HCT116 (cell line): ENCODE data around the gene IQCF2. TPM values are rescaled to one million over a fixed set of nuclear protein-coding genes. Genes with fewer than 3 reads are reported as not detected.

Source experiments
- ATAC-seq: fragments of 200-7000 bp; cut with Tn5 transposase; 2 replicates; pipeline ENCODE4 v1.9.1; 2020; ENCODE audit warnings: mild to moderate bottlenecking, moderate library complexity
- BruUV-seq: library from RNA; stranded (reverse); fragments of 400-500 nt; replicated peaks from 2 replicates; lab custom pipeline; 2021; lab: Mats Ljungman, UMichigan
- CTCF ChIA-PET: fragments of 300-600 bp; sonication (Branson Sonifier 250); formaldehyde crosslinking; loops from one replicate; lab custom pipeline; 2021; ENCODE audit warnings: antibody characterized with exemption; lab: Charles Lee
- POLR2A ChIA-PET: fragments of 300-600, 350-600 bp; sonication (Branson Sonifier 250); formaldehyde crosslinking; loops from one replicate; lab custom pipeline; 2021; ENCODE audit warnings: antibody characterized with exemption; lab: Charles Lee
- RAD21 ChIA-PET, 2 experiments: fragments of 300-600 bp; sonication (Branson Sonifier 250); formaldehyde crosslinking; loops; one replicate each; lab custom pipeline; 2023; ENCODE audit warnings: low total read pairs in 2 of 2; ENCODE audit not compliant: uncharacterized antibody in 2 of 2, unreplicated experiment in 2 of 2, low non-redundant PET in 1 of 2; lab: Charles Lee
- DNase-seq: peaks from one replicate; pipeline ENCODE4 v3.0.0-alpha.2; 2010; ENCODE audit warnings: low read depth, low spot score
- H2AFZ ChIP-seq: fragments of 200-600 bp; shearing (Covaris generic), sonication (generic); 2 replicates; pipeline ENCODE4 v1.6.1; 2017; ENCODE audit warnings: low read depth, mixed run types, mixed read lengths, antibody characterized with exemption, low read length; ENCODE audit not compliant: poor library complexity, severe bottlenecking
- H3K27ac ChIP-seq: 2 replicates; pipeline ENCODE4 v1.5.1; 2012; ENCODE audit warnings: low read depth, low read length
- H3K27me3 ChIP-seq: fragments of 200-600 bp; sonication (generic); 2 replicates; pipeline ENCODE4 v1.6.1; 2016; ENCODE audit warnings: mixed run types, low read length, mixed read lengths; ENCODE audit not compliant: insufficient read depth
- H3K36me3 ChIP-seq, 2 experiments: fragments of 200-500 bp in 1 of 2; fragments of 200-600 bp in 1 of 2; sonication (Bioruptor generic) in 1 of 2; sonication (generic) in 1 of 2; 2 replicates each; pipeline versions ENCODE4 v1.5.1 to v1.6.1; 2014 to 2016; ENCODE audit warnings: low read length in 2 of 2, inconsistent platforms in 1 of 2, mixed read lengths in 1 of 2, mixed run types in 1 of 2; ENCODE audit not compliant: insufficient read depth in 2 of 2, control insufficient read depth in 1 of 2
- H3K4me1 ChIP-seq, 2 experiments: fragments of 200-600 bp in 1 of 2; sonication (generic) in 1 of 2; 2 replicates each; pipeline versions ENCODE4 v1.5.1 to v1.6.1; 2012 to 2017; ENCODE audit warnings: low read length in 2 of 2, inconsistent platforms in 1 of 2, mild to moderate bottlenecking in 1 of 2, mixed read lengths in 1 of 2, mixed run types in 1 of 2, moderate library complexity in 1 of 2; ENCODE audit not compliant: insufficient read depth in 2 of 2, control insufficient read depth in 1 of 2
- H3K4me2 ChIP-seq: fragments of 200-600 bp; sonication (generic); 2 replicates; pipeline ENCODE4 v1.6.1; 2017; ENCODE audit warnings: mixed run types, low read length, mixed read lengths
- H3K4me3 ChIP-seq, 2 experiments: fragments of 200-600 bp in 1 of 2; sonication (generic) in 1 of 2; replicated peaks in 1 of 2; 2 replicates each; pipeline ENCODE4 v1.5.1; 2011 to 2016; ENCODE audit warnings: low read length in 2 of 2, control low read depth in 1 of 2, low read depth in 1 of 2, mild to moderate bottlenecking in 1 of 2, mixed read lengths in 1 of 2, mixed run types in 1 of 2
- H3K79me2 ChIP-seq: fragments of 200-600 bp; sonication (generic); 2 replicates; pipeline ENCODE4 v1.6.1; 2017; ENCODE audit warnings: mild to moderate bottlenecking, mixed run types, low read length, moderate library complexity, mixed read lengths; ENCODE audit not compliant: insufficient read depth
- H3K9ac ChIP-seq: fragments of 200-600 bp; sonication (generic); 2 replicates; pipeline ENCODE4 v1.6.1; 2016; ENCODE audit warnings: low read length, mixed read lengths
- H3K9me2 ChIP-seq: fragments of 200-600 bp; sonication (generic), shearing (Covaris generic); 2 replicates; pipeline ENCODE4 v1.6.1; 2017; ENCODE audit warnings: mixed run types, mild to moderate bottlenecking, moderate library complexity; ENCODE audit not compliant: insufficient read depth
- H3K9me3 ChIP-seq, 2 experiments: fragments of 200-500 bp in 1 of 2; fragments of 200-600 bp in 1 of 2; sonication (Bioruptor generic) in 1 of 2; sonication (generic) in 1 of 2; 2 replicates each; pipeline ENCODE4 v1.6.1; 2014 to 2017; ENCODE audit warnings: low read length in 2 of 2, mixed read lengths in 2 of 2, inconsistent platforms in 1 of 2, low read depth in 1 of 2, mild to moderate bottlenecking in 1 of 2, mixed run types in 1 of 2, moderate library complexity in 1 of 2; ENCODE audit not compliant: control insufficient read depth in 1 of 2, insufficient read depth in 1 of 2
- H4K20me1 ChIP-seq: fragments of 200-600 bp; sonication (generic), shearing (Covaris generic); 2 replicates; pipeline ENCODE4 v1.6.1; 2017; ENCODE audit warnings: mixed run types, mild to moderate bottlenecking, moderate library complexity; ENCODE audit not compliant: insufficient read depth
- CEBPB ChIP-seq: IDR thresholded peaks from 2 replicates; pipeline ENCODE4 v1.6.1; 2012; ENCODE audit warnings: low read depth
- EGR1 ChIP-seq: IDR thresholded peaks from 2 replicates; pipeline ENCODE4 v1.6.1; 2012; ENCODE audit warnings: low read depth
- EZH2 ChIP-seq: fragments of 200-600 bp; sonication (generic); IDR thresholded peaks from 2 replicates; pipeline ENCODE4 v1.6.1; 2017; ENCODE audit warnings: antibody characterized with exemption, mixed run types
- EZH2phosphoT487 ChIP-seq: fragments of 200-600 bp; IDR thresholded peaks from 2 replicates; pipeline ENCODE4 v1.6.1; 2018; ENCODE audit warnings: antibody characterized with exemption, borderline replicate concordance
- SIN3A ChIP-seq: IDR thresholded peaks from 2 replicates; pipeline ENCODE4 v1.6.1; 2012; ENCODE audit warnings: low read depth
- SRF ChIP-seq: IDR thresholded peaks from 2 replicates; pipeline ENCODE4 v1.6.1; 2012; ENCODE audit warnings: low read depth
- TCF7L2 ChIP-seq: IDR thresholded peaks from 2 replicates; pipeline ENCODE4 v1.7.0; 2011; ENCODE audit warnings: borderline replicate concordance, inconsistent platforms; ENCODE audit not compliant: insufficient read depth, insufficient read length; ENCODE audit errors: extremely low read depth
- YY1 ChIP-seq: IDR thresholded peaks from 2 replicates; pipeline ENCODE4 v1.6.1; 2011; ENCODE audit warnings: low read length, low read depth, moderate library complexity, mild to moderate bottlenecking; ENCODE audit not compliant: insufficient replicate concordance; ENCODE audit errors: extremely low read depth
- intact Hi-C: fragments of 100-400 bp; cut with micrococcal nuclease; formaldehyde crosslinking; loops from 2 replicates; pipeline ENCODE4 v1.10.0; 2022
- total RNA-seq: library from RNA; stranded (reverse); gene quantifications from one replicate; pipeline ENCODE4 v1.2.1, GENCODE V29; 2021; ENCODE audit not compliant: unreplicated experiment
- TF ChIP-seq, protein P1 (sequence below): IDR thresholded peaks from 2 replicates; pipeline ENCODE4 v1.6.1; 2012
- TF ChIP-seq, protein P2 (sequence below), 3 experiments: fragments of 200-600 bp in 1 of 3; sonication (generic) in 1 of 3; IDR thresholded peaks in 2 of 3; conservative IDR thresholded peaks in 1 of 3; 2 replicates each; pipeline ENCODE4 v1.5.1; 2012 to 2017; ENCODE audit warnings: low read depth in 2 of 3, low read length in 2 of 3, antibody characterized with exemption in 1 of 3, borderline replicate concordance in 1 of 3, control low read depth in 1 of 3, mild to moderate bottlenecking in 1 of 3, mixed read lengths in 1 of 3, mixed run types in 1 of 3, moderate library complexity in 1 of 3; ENCODE audit not compliant: insufficient read depth in 1 of 3
- TF ChIP-seq, protein P3 (sequence below): IDR thresholded peaks from 2 replicates; pipeline ENCODE4 v1.6.1; 2011; ENCODE audit warnings: mild to moderate bottlenecking, low read length, moderate library complexity; ENCODE audit not compliant: insufficient replicate concordance; ENCODE audit errors: extremely low read depth
- TF ChIP-seq, protein P4 (sequence below): IDR thresholded peaks from 2 replicates; pipeline ENCODE4 v1.6.1; 2012; ENCODE audit warnings: low read depth

IQCF2 gene
- total RNA-seq, 1 experiment from 2014 or later = not detected

DNA sequence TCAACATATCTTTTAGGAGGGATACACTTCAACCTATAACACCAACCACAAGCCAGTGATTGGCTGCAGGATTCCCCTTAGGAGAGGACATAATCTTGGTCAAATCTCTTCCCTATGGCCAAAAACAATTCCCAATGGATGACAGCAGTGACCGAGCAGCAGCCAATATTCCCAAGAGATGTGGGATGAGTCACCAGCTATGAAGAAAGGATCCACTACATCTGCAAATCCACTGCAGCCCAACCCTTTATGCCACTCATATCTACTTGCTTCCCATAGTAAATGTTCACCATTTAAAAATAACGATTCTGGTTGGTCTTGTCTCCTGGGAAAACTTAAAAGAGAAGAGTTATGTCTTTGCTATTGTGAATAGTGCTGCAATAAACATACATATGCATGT is 18.5 kb downstream of the IQCF2 start:
- Histone ChIP-seq H3K36me3 (no peaks in the 10 kb centered on the region), H3K4me3 (no peak overlapping the region), H3K9me2 (no peaks in the 10 kb centered on the region), H3K4me1 (peaks cover 0 to 5% of the 10 kb centered on the region in 2 experiments; a peak in 2 of 4 replicates), H3K27me3 (no peaks in the 10 kb centered on the region), H3K27ac (no peak overlapping the region), H3K4me2 (no peak overlapping the region), H4K20me1 (no peaks in the 10 kb centered on the region), H2AFZ (no peak overlapping the region)
- BruUV-seq = no TSS peak
- POLR2A ChIA-PET = no interaction called here
- RAD21 ChIA-PET = no interaction called here
- CTCF ChIA-PET = no interaction called here
- intact Hi-C loops = no loop called here
- TF ChIP-seq, protein P1, sequence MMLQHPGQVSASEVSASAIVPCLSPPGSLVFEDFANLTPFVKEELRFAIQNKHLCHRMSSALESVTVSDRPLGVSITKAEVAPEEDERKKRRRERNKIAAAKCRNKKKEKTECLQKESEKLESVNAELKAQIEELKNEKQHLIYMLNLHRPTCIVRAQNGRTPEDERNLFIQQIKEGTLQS = no peak
- TF ChIP-seq EZH2 = no peak
- TF ChIP-seq SRF = no peak
- TF ChIP-seq TCF7L2 = no peak
- TF ChIP-seq, protein P2, sequence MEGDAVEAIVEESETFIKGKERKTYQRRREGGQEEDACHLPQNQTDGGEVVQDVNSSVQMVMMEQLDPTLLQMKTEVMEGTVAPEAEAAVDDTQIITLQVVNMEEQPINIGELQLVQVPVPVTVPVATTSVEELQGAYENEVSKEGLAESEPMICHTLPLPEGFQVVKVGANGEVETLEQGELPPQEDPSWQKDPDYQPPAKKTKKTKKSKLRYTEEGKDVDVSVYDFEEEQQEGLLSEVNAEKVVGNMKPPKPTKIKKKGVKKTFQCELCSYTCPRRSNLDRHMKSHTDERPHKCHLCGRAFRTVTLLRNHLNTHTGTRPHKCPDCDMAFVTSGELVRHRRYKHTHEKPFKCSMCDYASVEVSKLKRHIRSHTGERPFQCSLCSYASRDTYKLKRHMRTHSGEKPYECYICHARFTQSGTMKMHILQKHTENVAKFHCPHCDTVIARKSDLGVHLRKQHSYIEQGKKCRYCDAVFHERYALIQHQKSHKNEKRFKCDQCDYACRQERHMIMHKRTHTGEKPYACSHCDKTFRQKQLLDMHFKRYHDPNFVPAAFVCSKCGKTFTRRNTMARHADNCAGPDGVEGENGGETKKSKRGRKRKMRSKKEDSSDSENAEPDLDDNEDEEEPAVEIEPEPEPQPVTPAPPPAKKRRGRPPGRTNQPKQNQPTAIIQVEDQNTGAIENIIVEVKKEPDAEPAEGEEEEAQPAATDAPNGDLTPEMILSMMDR (IDR thresholded peaks at IDR 0.05 in 2 of 3, conservative IDR thresholded peaks at IDR 0.05 in 1 of 3; ENCODE audit: borderline replicate concordance in 1 of 3, insufficient read depth in 1 of 3, low read depth in 2 of 3, low read length in 2 of 3) = no peak
- TF ChIP-seq, all 23 proteins: peak for 0
- no peak for ATAC-seq
- DNase-seq = no peak
- Histone ChIP-seq H3K9ac (no peak overlapping the region), H3K79me2 (no peaks in the 10 kb centered on the region), H3K9me3 (no peaks in the 10 kb centered on the region)

DNA sequence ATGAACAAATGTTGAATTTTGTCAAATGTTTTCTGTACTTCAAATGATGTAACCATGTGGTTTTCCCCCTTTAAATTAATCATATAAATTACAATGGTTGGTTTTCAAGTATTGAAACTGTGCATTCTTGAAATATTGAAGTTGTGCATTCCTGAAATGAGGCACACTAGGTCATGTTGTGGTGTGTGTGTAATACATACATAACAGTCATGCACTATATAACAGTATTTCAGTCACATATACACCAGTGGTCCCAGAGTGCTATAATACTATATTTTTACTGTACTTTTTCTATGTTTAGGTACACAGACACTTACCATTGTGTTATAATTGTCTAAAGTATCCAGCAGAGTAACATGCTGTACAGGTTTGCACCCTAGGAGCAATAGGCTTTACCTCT is 25.0 kb downstream of the IQCF2 start:
- H3K27ac ChIP-seq = no peak overlapping the region
- CTCF ChIA-PET = no interaction called here
- H3K79me2 ChIP-seq = no peaks in the 10 kb centered on the region
- no peaks in the 10 kb centered on the region for H3K9me2 ChIP-seq
- H4K20me1 ChIP-seq = no peaks in the 10 kb centered on the region
- no peaks in the 10 kb centered on the region for H3K36me3 ChIP-seq
- intact Hi-C loops = no loop called here
- no peaks in the 10 kb centered on the region for H3K9me3 ChIP-seq
- peaks cover 9 to 14% of the 10 kb centered on the region in 2 experiments for H3K4me1 ChIP-seq
- no peak for ATAC-seq
- RAD21 ChIA-PET = no interaction called here
- H2AFZ ChIP-seq = peak overlapping the region; percentile 27
- BruUV-seq = no TSS peak
- H3K4me3 ChIP-seq = no peak overlapping the region
- POLR2A ChIA-PET = no interaction called here
- DNase-seq = no peak
- no peak overlapping the region for H3K4me2 ChIP-seq
- no peaks in the 10 kb centered on the region for H3K27me3 ChIP-seq
- H3K9ac ChIP-seq = no peak overlapping the region
- no peak for TF ChIP-seq EZH2phosphoT487
- no peak for TF ChIP-seq SRF
- TF ChIP-seq SIN3A = no peak
- TF ChIP-seq EGR1 = no peak
- no peak for TF ChIP-seq YY1
- TF ChIP-seq, protein P3, sequence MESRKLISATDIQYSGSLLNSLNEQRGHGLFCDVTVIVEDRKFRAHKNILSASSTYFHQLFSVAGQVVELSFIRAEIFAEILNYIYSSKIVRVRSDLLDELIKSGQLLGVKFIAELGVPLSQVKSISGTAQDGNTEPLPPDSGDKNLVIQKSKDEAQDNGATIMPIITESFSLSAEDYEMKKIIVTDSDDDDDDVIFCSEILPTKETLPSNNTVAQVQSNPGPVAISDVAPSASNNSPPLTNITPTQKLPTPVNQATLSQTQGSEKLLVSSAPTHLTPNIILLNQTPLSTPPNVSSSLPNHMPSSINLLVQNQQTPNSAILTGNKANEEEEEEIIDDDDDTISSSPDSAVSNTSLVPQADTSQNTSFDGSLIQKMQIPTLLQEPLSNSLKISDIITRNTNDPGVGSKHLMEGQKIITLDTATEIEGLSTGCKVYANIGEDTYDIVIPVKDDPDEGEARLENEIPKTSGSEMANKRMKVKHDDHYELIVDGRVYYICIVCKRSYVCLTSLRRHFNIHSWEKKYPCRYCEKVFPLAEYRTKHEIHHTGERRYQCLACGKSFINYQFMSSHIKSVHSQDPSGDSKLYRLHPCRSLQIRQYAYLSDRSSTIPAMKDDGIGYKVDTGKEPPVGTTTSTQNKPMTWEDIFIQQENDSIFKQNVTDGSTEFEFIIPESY = no peak
- TF ChIP-seq CEBPB = no peak
- TF ChIP-seq, protein P4, sequence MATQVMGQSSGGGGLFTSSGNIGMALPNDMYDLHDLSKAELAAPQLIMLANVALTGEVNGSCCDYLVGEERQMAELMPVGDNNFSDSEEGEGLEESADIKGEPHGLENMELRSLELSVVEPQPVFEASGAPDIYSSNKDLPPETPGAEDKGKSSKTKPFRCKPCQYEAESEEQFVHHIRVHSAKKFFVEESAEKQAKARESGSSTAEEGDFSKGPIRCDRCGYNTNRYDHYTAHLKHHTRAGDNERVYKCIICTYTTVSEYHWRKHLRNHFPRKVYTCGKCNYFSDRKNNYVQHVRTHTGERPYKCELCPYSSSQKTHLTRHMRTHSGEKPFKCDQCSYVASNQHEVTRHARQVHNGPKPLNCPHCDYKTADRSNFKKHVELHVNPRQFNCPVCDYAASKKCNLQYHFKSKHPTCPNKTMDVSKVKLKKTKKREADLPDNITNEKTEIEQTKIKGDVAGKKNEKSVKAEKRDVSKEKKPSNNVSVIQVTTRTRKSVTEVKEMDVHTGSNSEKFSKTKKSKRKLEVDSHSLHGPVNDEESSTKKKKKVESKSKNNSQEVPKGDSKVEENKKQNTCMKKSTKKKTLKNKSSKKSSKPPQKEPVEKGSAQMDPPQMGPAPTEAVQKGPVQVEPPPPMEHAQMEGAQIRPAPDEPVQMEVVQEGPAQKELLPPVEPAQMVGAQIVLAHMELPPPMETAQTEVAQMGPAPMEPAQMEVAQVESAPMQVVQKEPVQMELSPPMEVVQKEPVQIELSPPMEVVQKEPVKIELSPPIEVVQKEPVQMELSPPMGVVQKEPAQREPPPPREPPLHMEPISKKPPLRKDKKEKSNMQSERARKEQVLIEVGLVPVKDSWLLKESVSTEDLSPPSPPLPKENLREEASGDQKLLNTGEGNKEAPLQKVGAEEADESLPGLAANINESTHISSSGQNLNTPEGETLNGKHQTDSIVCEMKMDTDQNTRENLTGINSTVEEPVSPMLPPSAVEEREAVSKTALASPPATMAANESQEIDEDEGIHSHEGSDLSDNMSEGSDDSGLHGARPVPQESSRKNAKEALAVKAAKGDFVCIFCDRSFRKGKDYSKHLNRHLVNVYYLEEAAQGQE = no peak
